ENCODE data around the gene PEX5L.

The PEX5L gene

GRCh38 chr3:179837374-179837773 is 199.4 kb downstream of the PEX5L start:
- Histone ChIP-seq H3K27me3 (ENCODE audit: low read depth, low read length) (no peaks in the 10 kb centered on the region), H3K27ac (ENCODE audit: low read length) (no peak overlapping the region), H3K79me2 (ENCODE audit: low read length) (no peaks in the 10 kb centered on the region), H3K9me3 (ENCODE audit: insufficient read depth, low read length) (no peaks in the 10 kb centered on the region), H3K9ac (ENCODE audit: low read length) (no peak overlapping the region), H2AFZ (ENCODE audit: low read depth, low read length) (no peak overlapping the region), H3K4me3 (ENCODE audit: low read length) (no peak overlapping the region), H3K4me2 (ENCODE audit: low read length) (no peak overlapping the region), H3K4me1 (ENCODE audit: low read length) (no peaks in the 10 kb centered on the region), H4K20me1 (ENCODE audit: insufficient read depth, low read length) (no peaks in the 10 kb centered on the region), H3K36me3 (replicated peaks; ENCODE audit: low read depth, low read length) (no peaks in the 10 kb centered on the region)
- no peak for TF ChIP-seq EZH2phosphoT487 (IDR thresholded peaks at IDR 0.05; ENCODE audit: low read depth)

- no peak overlapping the region for H3K4me2 ChIP-seq (ENCODE audit: low read length)
- H3K27ac ChIP-seq (ENCODE audit: low read length), result no peak overlapping the region
- H2AFZ ChIP-seq (ENCODE audit: low read depth, low read length), result no peak overlapping the region
- H3K9me3 ChIP-seq (ENCODE audit: insufficient read depth, low read length), result no peaks in the 10 kb centered on the region
- H3K79me2 ChIP-seq (ENCODE audit: low read length), result no peaks in the 10 kb centered on the region
- no peak overlapping the region for H3K4me3 ChIP-seq (ENCODE audit: low read length)
- H3K27me3 ChIP-seq (ENCODE audit: low read depth, low read length), result no peaks in the 10 kb centered on the region
- H4K20me1 ChIP-seq (ENCODE audit: insufficient read depth, low read length), result no peaks in the 10 kb centered on the region
- H3K9ac ChIP-seq (ENCODE audit: low read length), result no peak overlapping the region
- no peaks in the 10 kb centered on the region for H3K36me3 ChIP-seq (replicated peaks; ENCODE audit: low read depth, low read length)
- H3K4me1 ChIP-seq (ENCODE audit: low read length), result peaks cover 9% of the 10 kb centered on the region
- TF ChIP-seq EZH2phosphoT487 (IDR thresholded peaks at IDR 0.05; ENCODE audit: low read depth), result no peak
- TF ChIP-seq CTCF (IDR thresholded peaks at IDR 0.05; ENCODE audit: low read depth, low read length), result no peak
Measured at GRCh38 chr3:179833294-179833693, 203.4 kb downstream of the PEX5L start.

GRCh38 chr3:179832333-179832854 is 204.3 kb downstream of the PEX5L start:
- TF ChIP-seq EZH2phosphoT487 (IDR thresholded peaks at IDR 0.05; ENCODE audit: low read depth), result no peak
- Histone ChIP-seq H3K4me3 (ENCODE audit: low read length) (no peak overlapping the region), H3K79me2 (ENCODE audit: low read length) (no peaks in the 10 kb centered on the region), H3K9ac (ENCODE audit: low read length) (no peak overlapping the region), H3K4me2 (ENCODE audit: low read length) (no peak overlapping the region), H3K9me3 (ENCODE audit: insufficient read depth, low read length) (no peaks in the 10 kb centered on the region), H3K4me1 (ENCODE audit: low read length) (peaks cover 9% of the 10 kb centered on the region), H3K27ac (ENCODE audit: low read length) (no peak overlapping the region), H3K36me3 (replicated peaks; ENCODE audit: low read depth, low read length) (no peaks in the 10 kb centered on the region), H2AFZ (ENCODE audit: low read depth, low read length) (no peak overlapping the region), H3K27me3 (ENCODE audit: low read depth, low read length) (no peaks in the 10 kb centered on the region), H4K20me1 (ENCODE audit: insufficient read depth, low read length) (no peaks in the 10 kb centered on the region)

GRCh38 chr3:179829401-179829800 is 207.3 kb downstream of the PEX5L start:
- Histone ChIP-seq H3K9ac (ENCODE audit: low read length) (no peak overlapping the region), H3K27me3 (ENCODE audit: low read depth, low read length) (no peaks in the 10 kb centered on the region), H3K27ac (ENCODE audit: low read length) (no peak overlapping the region), H3K4me3 (ENCODE audit: low read length) (no peak overlapping the region), H3K36me3 (replicated peaks; ENCODE audit: low read depth, low read length) (no peaks in the 10 kb centered on the region), H3K4me1 (ENCODE audit: low read length) (peaks cover 9% of the 10 kb centered on the region), H3K9me3 (ENCODE audit: insufficient read depth, low read length) (no peaks in the 10 kb centered on the region), H2AFZ (ENCODE audit: low read depth, low read length) (no peak overlapping the region), H4K20me1 (ENCODE audit: insufficient read depth, low read length) (no peaks in the 10 kb centered on the region), H3K4me2 (ENCODE audit: low read length) (no peak overlapping the region), H3K79me2 (ENCODE audit: low read length) (no peaks in the 10 kb centered on the region)
- TF ChIP-seq CTCF (IDR thresholded peaks at IDR 0.05; ENCODE audit: low read depth, low read length), result 0 out of 2 replicates have a peak, but pooled peaks have one; percentile 4
- no peak for TF ChIP-seq EZH2phosphoT487 (IDR thresholded peaks at IDR 0.05; ENCODE audit: low read depth)

- Histone ChIP-seq H3K9ac (ENCODE audit: low read length) (no peak overlapping the region), H3K4me2 (ENCODE audit: low read length) (0 out of 2 replicates have a peak overlapping the region, but pooled peaks have one; percentile 3), H3K4me3 (ENCODE audit: low read length) (no peak overlapping the region), H3K79me2 (ENCODE audit: low read length) (no peaks in the 10 kb centered on the region), H3K27ac (ENCODE audit: low read length) (no peak overlapping the region), H3K9me3 (ENCODE audit: insufficient read depth, low read length) (no peaks in the 10 kb centered on the region), H3K4me1 (ENCODE audit: low read length) (peaks cover 9% of the 10 kb centered on the region), H2AFZ (ENCODE audit: low read depth, low read length) (no peak overlapping the region), H3K27me3 (ENCODE audit: low read depth, low read length) (no peaks in the 10 kb centered on the region), H4K20me1 (ENCODE audit: insufficient read depth, low read length) (no peaks in the 10 kb centered on the region), H3K36me3 (replicated peaks; ENCODE audit: low read depth, low read length) (no peaks in the 10 kb centered on the region)
- no peak for TF ChIP-seq CTCF (IDR thresholded peaks at IDR 0.05; ENCODE audit: low read depth, low read length)
- no peak for TF ChIP-seq EZH2phosphoT487 (IDR thresholded peaks at IDR 0.05; ENCODE audit: low read depth)
Measured at GRCh38 chr3:179828738-179829137, 208.0 kb downstream of the PEX5L start.

Data from OCI-LY3 (cell line).